H9 (cell line): ENCODE data around the gene LRP1-AS. TPM values are rescaled to one million over a fixed set of nuclear protein-coding genes. Genes with fewer than 3 reads are reported as not detected.

Source experiments
- DNase-seq: peaks from one replicate; pipeline ENCODE4 v3.0.0-alpha.2; 2017
- H2AFZ ChIP-seq: one replicate; pipeline ENCODE4 v1.6.1; 2013; ENCODE audit warnings: mild to moderate bottlenecking, low read length, control low read depth, moderate library complexity
- H2AK5ac ChIP-seq: 2 replicates; pipeline ENCODE4 v1.6.1; 2013; ENCODE audit warnings: low read length, control low read depth, mixed read lengths; ENCODE audit not compliant: insufficient read length
- H2BK120ac ChIP-seq: one replicate; pipeline ENCODE4 v1.6.1; 2013; ENCODE audit warnings: low read depth, mild to moderate bottlenecking, low read length, control low read depth, inconsistent platforms; ENCODE audit not compliant: poor library complexity, severe bottlenecking
- H2BK12ac ChIP-seq: 2 replicates; pipeline ENCODE4 v1.6.1; 2013; ENCODE audit warnings: low read length, control low read depth, mixed read lengths, low read depth; ENCODE audit not compliant: insufficient read length
- H2BK15ac ChIP-seq: 2 replicates; pipeline ENCODE4 v1.6.1; 2013; ENCODE audit warnings: low read depth, low read length, control low read depth
- H2BK20ac ChIP-seq: one replicate; pipeline ENCODE4 v1.6.1; 2013; ENCODE audit warnings: low read depth, mild to moderate bottlenecking, low read length, control low read depth, inconsistent platforms; ENCODE audit not compliant: poor library complexity, severe bottlenecking
- H2BK5ac ChIP-seq: 2 replicates; pipeline ENCODE4 v1.6.1; 2013; ENCODE audit warnings: low read length, control low read depth, mixed read lengths; ENCODE audit not compliant: insufficient read length
- H3K14ac ChIP-seq: 2 replicates; pipeline ENCODE4 v1.6.1; 2013; ENCODE audit warnings: low read length, control low read depth; ENCODE audit not compliant: insufficient read depth
- H3K18ac ChIP-seq: 2 replicates; pipeline ENCODE4 v1.6.1; 2013; ENCODE audit warnings: low read depth, mild to moderate bottlenecking, mixed read lengths, low read length, control low read depth; ENCODE audit not compliant: insufficient read length
- H3K23ac ChIP-seq: 2 replicates; pipeline ENCODE4 v1.6.1; 2013; ENCODE audit warnings: low read length, control low read depth, mixed read lengths, low read depth; ENCODE audit not compliant: insufficient read length
- H3K23me2 ChIP-seq: 2 replicates; pipeline ENCODE4 v1.6.1; 2013; ENCODE audit warnings: low read depth, mild to moderate bottlenecking, mixed read lengths, low read length, control low read depth; ENCODE audit not compliant: insufficient read length, poor library complexity, severe bottlenecking
- H3K27ac ChIP-seq: 2 replicates; pipeline ENCODE4 v1.5.1; 2013; ENCODE audit warnings: low read length, control low read depth, mixed read lengths, low read depth; ENCODE audit not compliant: insufficient read length
- H3K27me3 ChIP-seq: 2 replicates; pipeline ENCODE4 v1.6.1; 2013; ENCODE audit warnings: low read length, control low read depth, inconsistent platforms; ENCODE audit not compliant: insufficient read depth
- H3K4ac ChIP-seq: 2 replicates; pipeline ENCODE4 v1.6.1; 2013; ENCODE audit warnings: low read depth, mild to moderate bottlenecking, control low read depth, inconsistent platforms, low read length, moderate library complexity
- H3K4me1 ChIP-seq: 2 replicates; pipeline ENCODE4 v1.6.1; 2013; ENCODE audit warnings: low read length, control low read depth, inconsistent platforms; ENCODE audit not compliant: insufficient read depth
- H3K4me2 ChIP-seq: 2 replicates; pipeline ENCODE4 v1.6.1; 2013; ENCODE audit warnings: low read length, control low read depth, mixed read lengths; ENCODE audit not compliant: insufficient read length, insufficient read depth
- H3K56ac ChIP-seq: 2 replicates; pipeline ENCODE4 v1.6.1; 2013; ENCODE audit warnings: low read depth, mild to moderate bottlenecking, mixed read lengths, low read length, control low read depth; ENCODE audit not compliant: insufficient read length
- H3K79me1 ChIP-seq: 2 replicates; pipeline ENCODE4 v1.6.1; 2013; ENCODE audit warnings: low read depth, mild to moderate bottlenecking, moderate library complexity, low read length, control low read depth, inconsistent platforms; ENCODE audit not compliant: insufficient read depth, poor library complexity, severe bottlenecking
- H3K79me2 ChIP-seq: 2 replicates; pipeline ENCODE4 v1.6.1; 2013; ENCODE audit warnings: low read length, control low read depth, inconsistent platforms; ENCODE audit not compliant: insufficient read depth
- H3K9ac ChIP-seq: 2 replicates; pipeline ENCODE4 v1.6.1; 2013; ENCODE audit warnings: low read length, control low read depth, mixed read lengths; ENCODE audit not compliant: insufficient read length; ENCODE audit errors: extremely low read depth
- H3K9me3 ChIP-seq: one replicate; pipeline ENCODE4 v1.6.1; 2013; ENCODE audit warnings: low read depth, low read length, inconsistent platforms; ENCODE audit not compliant: control insufficient read depth
- H3T11ph ChIP-seq: one replicate; pipeline ENCODE4 v1.6.1; 2013; ENCODE audit warnings: mild to moderate bottlenecking, low read length, control low read depth, inconsistent platforms
- H4K20me1 ChIP-seq: one replicate; pipeline ENCODE4 v1.6.1; 2013; ENCODE audit not compliant: control insufficient read depth, insufficient read length, insufficient read depth
- H4K5ac ChIP-seq: 2 replicates; pipeline ENCODE4 v1.6.1; 2013; ENCODE audit warnings: low read depth, mild to moderate bottlenecking, mixed read lengths, low read length, control low read depth; ENCODE audit not compliant: insufficient read length
- H4K8ac ChIP-seq: replicated peaks from 2 replicates; pipeline ENCODE4 v1.6.1; 2013; ENCODE audit warnings: low read length, control low read depth, mixed read lengths, low read depth; ENCODE audit not compliant: insufficient read length
- H4K91ac ChIP-seq: 2 replicates; pipeline ENCODE4 v1.6.1; 2013; ENCODE audit warnings: low read depth, mild to moderate bottlenecking, moderate library complexity, mixed read lengths, low read length, control low read depth; ENCODE audit not compliant: insufficient read length
- H3K27ac Mint-ChIP-seq, 3 experiments: 2 replicates in 2 of 3; 3 replicates in 1 of 3; pipeline ENCODE4 v1.8.0; 2020 to 2021; ENCODE audit warnings: mixed read lengths in 3 of 3, mild to moderate bottlenecking in 1 of 3, moderate library complexity in 1 of 3
- H3K27me3 Mint-ChIP-seq: 2 replicates; pipeline ENCODE4 v1.8.0; 2021; ENCODE audit warnings: low read depth, mild to moderate bottlenecking, moderate library complexity, mixed read lengths
- H3K36me3 Mint-ChIP-seq, 3 experiments: 2 replicates in 2 of 3; 3 replicates in 1 of 3; pipeline ENCODE4 v1.8.0; 2020 to 2021; ENCODE audit warnings: low read depth in 3 of 3, mixed read lengths in 3 of 3; ENCODE audit not compliant: insufficient read depth in 1 of 3
- H3K4me1 Mint-ChIP-seq, 2 experiments: 2 replicates each; pipeline ENCODE4 v1.8.0; 2020; ENCODE audit warnings: mixed read lengths in 2 of 2
- H3K4me3 Mint-ChIP-seq, 2 experiments: 2 replicates in 1 of 2; 3 replicates in 1 of 2; pipeline ENCODE4 v1.8.0; 2020 to 2021; ENCODE audit warnings: mild to moderate bottlenecking in 2 of 2, mixed read lengths in 2 of 2, moderate library complexity in 1 of 2
- H3K9me3 Mint-ChIP-seq, 2 experiments: 2 replicates in 1 of 2; 3 replicates in 1 of 2; pipeline ENCODE4 v1.8.0; 2020; ENCODE audit warnings: mild to moderate bottlenecking in 2 of 2, mixed read lengths in 2 of 2, moderate library complexity in 1 of 2
- WGBS: extraction: QIAGEN DNeasy Blood & Tissue Kit; methylation state at CpG from one replicate; pipeline ENCODE4 v1.1.7; 2013; ENCODE audit warnings: missing lambda C conversion rate, low lambda C conversion rate, mixed read lengths; ENCODE audit not compliant: insufficient read length; ENCODE audit errors: extremely low coverage; 5-methylcytosine and 5-hydroxymethylcytosine counted together
- total RNA-seq: library from RNA; stranded (reverse); gene quantifications from 2 replicates; pipeline ENCODE4 v1.2.1, GENCODE V29; 2021
- TF ChIP-seq, protein P1 (sequence below): fragments of 200-600 bp; sonication (generic); conservative IDR thresholded peaks from 3 replicates; pipeline ENCODE4 v1.8.0; 2021; ENCODE audit warnings: antibody characterized with exemption, mild to moderate bottlenecking

LRP1-AS gene
- total RNA-seq, 1 experiment from 2014 or later = not detected

DNA sequence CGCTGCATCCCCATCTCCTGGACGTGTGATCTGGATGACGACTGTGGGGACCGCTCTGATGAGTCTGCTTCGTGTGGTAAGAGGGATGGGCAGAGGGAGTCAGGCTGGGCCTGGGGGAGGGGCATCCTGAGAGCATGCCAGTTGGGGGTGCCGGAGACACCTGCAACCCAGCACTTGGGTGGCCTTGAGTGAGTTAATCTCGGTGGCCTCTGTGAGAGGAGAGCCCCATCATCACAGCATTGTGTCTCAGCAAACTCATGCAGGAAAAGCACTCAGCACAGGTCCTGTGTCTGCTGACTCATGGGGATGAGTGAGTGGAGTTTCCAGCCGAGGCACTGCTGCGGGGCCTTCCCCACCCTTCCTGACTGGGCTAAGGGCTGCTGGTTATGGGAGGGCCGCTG lies 19.6 kb upstream of the LRP1-AS start:
- no peak overlapping the region for H3K23ac ChIP-seq
- no peak overlapping the region for H2BK20ac ChIP-seq
- H4K20me1 ChIP-seq = no peaks in the 10 kb centered on the region
- no peaks in the 10 kb centered on the region for H3K79me1 ChIP-seq
- no peak overlapping the region for H3K14ac ChIP-seq
- no peak for DNase-seq
- no peak overlapping the region for H2AK5ac ChIP-seq
- TF ChIP-seq, protein P1, sequence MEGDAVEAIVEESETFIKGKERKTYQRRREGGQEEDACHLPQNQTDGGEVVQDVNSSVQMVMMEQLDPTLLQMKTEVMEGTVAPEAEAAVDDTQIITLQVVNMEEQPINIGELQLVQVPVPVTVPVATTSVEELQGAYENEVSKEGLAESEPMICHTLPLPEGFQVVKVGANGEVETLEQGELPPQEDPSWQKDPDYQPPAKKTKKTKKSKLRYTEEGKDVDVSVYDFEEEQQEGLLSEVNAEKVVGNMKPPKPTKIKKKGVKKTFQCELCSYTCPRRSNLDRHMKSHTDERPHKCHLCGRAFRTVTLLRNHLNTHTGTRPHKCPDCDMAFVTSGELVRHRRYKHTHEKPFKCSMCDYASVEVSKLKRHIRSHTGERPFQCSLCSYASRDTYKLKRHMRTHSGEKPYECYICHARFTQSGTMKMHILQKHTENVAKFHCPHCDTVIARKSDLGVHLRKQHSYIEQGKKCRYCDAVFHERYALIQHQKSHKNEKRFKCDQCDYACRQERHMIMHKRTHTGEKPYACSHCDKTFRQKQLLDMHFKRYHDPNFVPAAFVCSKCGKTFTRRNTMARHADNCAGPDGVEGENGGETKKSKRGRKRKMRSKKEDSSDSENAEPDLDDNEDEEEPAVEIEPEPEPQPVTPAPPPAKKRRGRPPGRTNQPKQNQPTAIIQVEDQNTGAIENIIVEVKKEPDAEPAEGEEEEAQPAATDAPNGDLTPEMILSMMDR = no peak
- H4K8ac ChIP-seq = no peak overlapping the region
- H3K18ac ChIP-seq = no peak overlapping the region
- H2BK5ac ChIP-seq = no peak overlapping the region
- no peak overlapping the region for H3K9ac ChIP-seq
- no peaks in the 10 kb centered on the region for H3K9me3 ChIP-seq
- no peaks in the 10 kb centered on the region for H3K27me3 ChIP-seq
- H3K27ac ChIP-seq = no peak overlapping the region
- peaks cover 0 to 5% of the 10 kb centered on the region in 2 experiments; a peak in 2 of 4 replicates for H3K4me1 Mint-ChIP-seq
- H2BK15ac ChIP-seq = no peak overlapping the region
- H3K4me2 ChIP-seq = no peak overlapping the region
- no peak overlapping the region for H2BK12ac ChIP-seq
- no peak overlapping the region for H3T11ph ChIP-seq
- no peaks in the 10 kb centered on the region for H3K9me3 Mint-ChIP-seq
- H3K56ac ChIP-seq = no peak overlapping the region
- no peaks in the 10 kb centered on the region for H3K23me2 ChIP-seq
- no peaks in the 10 kb centered on the region for H3K79me2 ChIP-seq
- no peak overlapping the region for H2AFZ ChIP-seq
- H3K36me3 Mint-ChIP-seq = peaks cover 44 to 93% (median 88%) of the 10 kb centered on the region in 3 experiments; a peak in 6 of 7 replicates
- WGBS = no CpG with 5 or more reads among the region's 10 CpGs
- no peak overlapping the region; a peak in 1 of 5 replicates for H3K4me3 Mint-ChIP-seq
- no peak overlapping the region for H4K91ac ChIP-seq
- no peak overlapping the region for H3K27ac Mint-ChIP-seq
- H2BK120ac ChIP-seq = no peak overlapping the region
- H3K4ac ChIP-seq = no peak overlapping the region
- H4K5ac ChIP-seq = no peak overlapping the region
- no peaks in the 10 kb centered on the region for H3K4me1 ChIP-seq
- H3K27me3 Mint-ChIP-seq = no peaks in the 10 kb centered on the region
